ENCODE measurements around the gene FIZ1.

Gene FIZ1

DNA sequence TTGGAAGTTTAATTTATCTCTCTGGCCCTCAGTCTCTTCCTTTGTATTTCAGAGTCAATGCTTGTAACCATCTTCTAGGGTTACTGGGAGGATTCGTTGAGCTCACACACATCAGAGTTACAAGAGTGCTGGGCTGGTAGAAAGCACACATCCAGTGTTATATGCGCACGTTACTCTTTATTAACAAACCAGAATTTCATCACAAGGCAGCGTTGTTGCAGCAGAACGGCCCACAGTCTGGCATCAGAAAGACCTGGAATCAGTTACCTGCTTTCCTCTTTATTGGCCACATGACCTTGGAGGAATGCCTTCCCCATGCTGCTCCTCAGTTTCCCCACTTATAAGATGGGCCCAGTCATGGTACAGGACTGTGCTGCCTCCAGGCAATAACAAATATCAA is 10.0 kb upstream of the FIZ1 start:
- no peak overlapping the region for H3K4me3 ChIP-seq (ENCODE audit: low read depth, low read length)
- TF ChIP-seq, protein P1, sequence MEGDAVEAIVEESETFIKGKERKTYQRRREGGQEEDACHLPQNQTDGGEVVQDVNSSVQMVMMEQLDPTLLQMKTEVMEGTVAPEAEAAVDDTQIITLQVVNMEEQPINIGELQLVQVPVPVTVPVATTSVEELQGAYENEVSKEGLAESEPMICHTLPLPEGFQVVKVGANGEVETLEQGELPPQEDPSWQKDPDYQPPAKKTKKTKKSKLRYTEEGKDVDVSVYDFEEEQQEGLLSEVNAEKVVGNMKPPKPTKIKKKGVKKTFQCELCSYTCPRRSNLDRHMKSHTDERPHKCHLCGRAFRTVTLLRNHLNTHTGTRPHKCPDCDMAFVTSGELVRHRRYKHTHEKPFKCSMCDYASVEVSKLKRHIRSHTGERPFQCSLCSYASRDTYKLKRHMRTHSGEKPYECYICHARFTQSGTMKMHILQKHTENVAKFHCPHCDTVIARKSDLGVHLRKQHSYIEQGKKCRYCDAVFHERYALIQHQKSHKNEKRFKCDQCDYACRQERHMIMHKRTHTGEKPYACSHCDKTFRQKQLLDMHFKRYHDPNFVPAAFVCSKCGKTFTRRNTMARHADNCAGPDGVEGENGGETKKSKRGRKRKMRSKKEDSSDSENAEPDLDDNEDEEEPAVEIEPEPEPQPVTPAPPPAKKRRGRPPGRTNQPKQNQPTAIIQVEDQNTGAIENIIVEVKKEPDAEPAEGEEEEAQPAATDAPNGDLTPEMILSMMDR (IDR thresholded peaks at IDR 0.05; ENCODE audit: low read depth, low read length), result no peak

DNA sequence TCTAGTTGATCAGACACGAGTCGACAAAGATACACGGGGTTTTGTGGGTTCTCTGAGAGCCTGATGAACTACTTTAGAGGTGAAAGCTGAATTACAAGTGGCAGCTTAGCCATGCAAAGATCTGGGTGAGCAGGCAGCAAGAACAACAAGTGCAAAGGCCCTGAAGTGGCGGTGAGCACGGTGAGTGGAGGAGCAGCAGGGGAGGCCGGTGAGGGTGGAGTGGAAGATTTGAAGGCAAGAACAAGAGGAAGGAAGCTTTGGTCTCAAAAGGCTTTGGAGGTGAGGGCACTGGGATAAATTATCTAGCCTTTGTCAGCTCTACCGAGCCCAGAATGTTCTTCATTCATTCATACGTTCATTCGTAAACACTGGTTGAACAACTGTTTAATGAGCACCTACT is 7.5 kb upstream of the FIZ1 start:
- TF ChIP-seq, protein P1 (IDR thresholded peaks at IDR 0.05; ENCODE audit: low read depth, low read length), result no peak
- peak overlapping the region; percentile 94 for H3K4me3 ChIP-seq (ENCODE audit: low read depth, low read length)

DNA sequence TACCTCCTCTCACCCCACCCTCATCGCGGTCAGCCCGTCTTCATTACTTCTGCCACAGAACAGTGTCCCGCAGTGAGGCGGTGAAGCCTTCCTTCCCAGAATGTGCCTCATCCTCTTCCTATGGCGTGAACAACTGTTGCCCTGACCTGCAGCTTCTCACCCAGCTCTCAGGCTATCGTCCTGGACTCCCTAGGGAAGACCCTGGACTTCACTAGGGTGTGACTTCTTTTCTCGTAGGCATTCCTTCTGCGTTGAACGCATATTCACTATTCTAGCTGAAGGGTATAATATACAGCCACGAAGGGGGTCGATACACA is 7.1 kb upstream of the FIZ1 start:
- TF ChIP-seq, protein P1 (IDR thresholded peaks at IDR 0.05; ENCODE audit: low read depth, low read length), result no peak
- H3K4me3 ChIP-seq (ENCODE audit: low read depth, low read length), result peak overlapping the region; percentile 94

DNA sequence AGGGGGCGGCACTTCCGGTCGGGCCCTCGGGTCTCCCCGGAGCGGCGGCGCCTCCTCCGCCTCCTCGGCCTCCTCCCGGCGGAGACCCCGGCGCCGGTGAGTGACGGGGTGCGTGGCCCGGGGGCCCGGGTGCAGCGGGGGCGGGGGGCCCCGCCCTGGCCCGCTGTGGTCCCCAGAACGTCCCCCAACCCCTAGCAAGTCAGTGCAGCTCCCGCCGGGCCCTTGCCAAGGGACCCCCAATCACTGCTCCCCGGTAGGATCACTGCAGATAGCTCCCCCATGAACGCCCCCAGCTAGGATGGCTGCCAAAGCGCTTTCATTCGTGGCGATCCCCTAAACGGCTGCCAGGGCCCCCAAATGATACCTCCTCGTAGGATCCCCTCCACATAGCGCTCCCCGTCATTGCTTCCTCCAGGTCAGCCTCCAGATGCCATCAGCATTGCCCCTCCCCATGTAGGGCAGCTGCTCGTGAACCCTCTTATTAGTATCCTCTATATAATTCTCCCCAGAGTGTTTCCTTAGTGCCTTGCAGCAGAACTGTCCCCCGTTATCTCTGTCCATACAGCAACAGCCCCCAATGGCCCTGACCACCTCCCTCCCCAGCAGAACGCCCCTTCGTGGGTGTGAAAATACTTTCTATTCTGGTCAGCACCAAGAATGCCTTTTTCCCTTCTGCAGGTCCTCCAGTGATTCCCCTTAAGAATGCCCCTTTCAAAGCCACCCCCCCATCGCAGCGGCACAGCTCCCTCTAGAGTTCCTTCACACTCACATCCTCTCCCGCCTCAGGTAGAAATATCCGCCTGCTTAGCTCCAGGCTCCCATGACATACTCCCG is 6.5 kb upstream of the FIZ1 start, which contains the start of gene ZNF865:
Gene ZNF865 (plus strand): TSS at position 11 of the 834 bp plus-strand sequence. CDS start 7,972 bp downstream, outside the sequence.
- TF ChIP-seq, protein P1 (IDR thresholded peaks at IDR 0.05; ENCODE audit: low read depth, low read length), result peak; percentile 77

DNA sequence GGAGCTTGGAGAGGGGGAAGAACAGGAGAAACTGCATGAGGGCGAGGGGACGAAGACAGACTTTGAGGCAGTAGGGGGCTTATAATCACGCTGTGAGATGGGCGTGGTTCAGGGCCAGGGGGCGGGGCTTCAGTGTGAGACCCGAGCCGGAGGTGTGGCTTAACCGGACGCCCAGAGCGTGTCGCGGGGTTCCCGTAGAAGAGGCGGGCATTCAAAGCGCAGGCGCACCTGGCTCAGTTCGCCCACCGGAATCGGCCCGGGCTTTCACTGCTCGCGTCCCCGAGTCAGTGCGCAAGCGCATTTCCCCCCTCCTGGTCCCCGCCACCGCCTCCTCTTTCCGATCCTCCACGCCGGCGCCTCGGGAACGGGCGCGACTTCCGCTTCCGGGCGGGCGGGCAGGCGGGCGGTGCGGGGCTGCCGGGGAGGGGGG is 5.9 kb upstream of the FIZ1 start:
- TF ChIP-seq, protein P1 (IDR thresholded peaks at IDR 0.05; ENCODE audit: low read depth, low read length), result no peak
- H3K4me3 ChIP-seq (ENCODE audit: low read depth, low read length), result peak overlapping the region; percentile 94

More for the DNA sequence above, 6.5 kb upstream of the FIZ1 start, which contains the start of gene ZNF865:
- H3K4me3 ChIP-seq (ENCODE audit: low read depth, low read length), result peak within 1 kb of the TSS; percentile 94

DNA sequence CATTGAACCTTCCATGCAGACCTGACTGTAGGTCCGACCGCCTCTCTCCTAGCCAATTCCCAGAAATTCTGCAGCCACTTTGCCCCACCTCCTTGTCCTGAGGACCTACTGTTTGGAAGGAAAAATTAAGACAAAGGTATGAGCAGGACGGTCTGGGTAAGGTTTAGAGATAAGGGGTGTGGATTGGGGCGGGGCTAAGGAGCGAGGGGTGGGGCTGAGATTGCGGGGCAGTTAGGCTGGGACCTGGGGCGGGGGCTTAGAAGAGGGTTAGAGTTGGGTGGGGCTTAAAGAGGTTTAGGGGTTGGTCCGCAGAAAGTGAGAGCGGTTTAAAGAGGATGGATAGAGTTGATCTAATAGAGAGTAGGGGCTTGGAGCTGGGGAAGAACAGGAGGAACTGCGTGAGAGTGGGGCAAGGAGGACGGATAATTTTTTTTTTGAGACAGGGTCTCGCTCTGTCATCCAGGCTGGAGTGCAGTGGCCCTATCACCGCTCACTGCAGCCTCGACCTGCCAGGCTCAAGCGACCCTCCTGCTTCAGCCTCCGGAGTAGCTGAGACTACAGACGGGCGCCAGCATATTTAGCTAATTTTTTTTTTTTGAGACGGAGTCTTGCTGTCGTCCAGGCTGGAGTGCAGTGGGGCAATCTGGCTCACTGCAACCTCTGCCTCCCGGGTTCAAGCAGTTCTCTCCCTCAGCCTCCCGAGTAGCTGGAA is 4.4 kb upstream of the FIZ1 start:
- TF ChIP-seq, protein P1 (IDR thresholded peaks at IDR 0.05; ENCODE audit: low read depth, low read length), result no peak
- no peak overlapping the region for H3K4me3 ChIP-seq (ENCODE audit: low read depth, low read length)

DNA sequence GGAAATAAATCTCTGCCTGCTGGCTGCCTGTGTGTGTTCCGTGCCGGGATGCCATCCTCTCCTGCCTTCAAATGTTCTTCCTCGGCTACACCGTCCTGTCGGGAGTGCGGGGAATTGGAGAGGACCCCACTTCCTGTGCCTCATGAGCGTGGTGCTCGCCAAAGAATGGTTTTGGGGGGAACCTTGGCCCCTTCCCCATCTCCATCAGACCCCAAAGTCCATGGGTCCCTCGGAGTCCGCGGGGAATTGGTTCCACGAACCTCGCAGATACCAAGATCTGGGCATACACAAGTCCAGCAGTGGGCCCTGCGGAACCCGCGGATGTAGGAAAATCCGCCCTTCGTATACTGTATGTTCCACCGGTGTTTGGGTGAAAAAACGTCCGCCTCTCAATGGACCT is 3.8 kb upstream of the FIZ1 start:
- TF ChIP-seq, protein P1 (IDR thresholded peaks at IDR 0.05; ENCODE audit: low read depth, low read length), result no peak

More for the DNA sequence above, 3.8 kb upstream of the FIZ1 start:
- no peak overlapping the region for H3K4me3 ChIP-seq (ENCODE audit: low read depth, low read length)
